WTC11 (cell line): ENCODE measurements around the gene METAP1.

ENCODE experiments used
- ATF2 ChIP-seq: sonication (generic); formaldehyde crosslinking; IDR thresholded peaks from 2 replicates; pipeline ENCODE4 v1.8.1; 2022; ENCODE audit warnings: low read depth, missing genetic modification reagents, borderline replicate concordance
- CTCF ChIP-seq: fragments of 200-600 bp; IDR thresholded peaks from 2 replicates; pipeline ENCODE4 v1.8.0; 2022; ENCODE audit warnings: antibody characterized with exemption
- E2F1 ChIP-seq: sonication (generic); formaldehyde crosslinking; IDR thresholded peaks from 2 replicates; pipeline ENCODE4 v1.8.0; 2022; ENCODE audit warnings: mild to moderate bottlenecking, missing genetic modification reagents
- HMGA2 ChIP-seq: fragments of 250-450 bp; sonication (Bioruptor Pico); IDR thresholded peaks from 2 replicates; pipeline ENCODE4 v1.4.0; 2021; ENCODE audit warnings: mild to moderate bottlenecking, moderate library complexity
- MAX ChIP-seq: sonication (generic); formaldehyde crosslinking; IDR thresholded peaks from 2 replicates; pipeline ENCODE4 v1.8.0; 2022; ENCODE audit warnings: mild to moderate bottlenecking, missing genetic modification reagents
- NFE2L1 ChIP-seq: sonication (generic); formaldehyde crosslinking; IDR thresholded peaks from 2 replicates; pipeline ENCODE4 v1.8.1; 2023; ENCODE audit warnings: missing genetic modification reagents
- STAT6 ChIP-seq: sonication (generic); formaldehyde crosslinking; conservative IDR thresholded peaks from 2 replicates; pipeline ENCODE4 v1.8.1; 2023; ENCODE audit warnings: mild to moderate bottlenecking, low read depth, missing genetic modification reagents, moderate library complexity
- ZNF263 ChIP-seq: sonication (generic); formaldehyde crosslinking; IDR thresholded peaks from 2 replicates; pipeline ENCODE4 v1.8.1; 2022; ENCODE audit warnings: low read depth, mild to moderate bottlenecking, moderate library complexity, missing genetic modification reagents

GRCh38 chr4:98987720-98988119, 7.8 kb upstream of the METAP1 start:
- TF ChIP-seq STAT6 (CRISPR knock-in tag) (no peak), CTCF (no peak), ZNF263 (no peak), E2F1 (no peak), ATF2 (CRISPR knock-in tag) (no peak), NFE2L1 (CRISPR knock-in tag) (no peak), MAX (no peak), HMGA2 (no peak)
